GM19397 (cell line): ENCODE data around the gene SGSM2.
"Not testable (repeated sequence)": the region's sequence is repeated elsewhere in the genome, so short reads cannot be mapped to it uniquely, and the experiment has no call there.

Experiments
- ATAC-seq: cut with Tn5 transposase; IDR thresholded peaks from one replicate; pipeline ENCODE4 v1.9.1; 2021; ENCODE audit warnings: mild to moderate bottlenecking, moderate library complexity; ENCODE audit not compliant: unreplicated experiment

The SGSM2 gene

GRCh38 chr17:2336852-2337543 lies at the start of gene SGSM2:
SGSM2 (plus strand) TSS chr17:2337501; CDS start chr17:2337689, 188 bp downstream.
- peak; percentile 45 for ATAC-seq

GRCh38 chr17:2289878-2290478 lies 47.3 kb upstream of the SGSM2 start:
- no peak for ATAC-seq

GRCh38 chr17:2292100-2292499 lies 45.2 kb upstream of the SGSM2 start:
- no peak for ATAC-seq

DNA sequence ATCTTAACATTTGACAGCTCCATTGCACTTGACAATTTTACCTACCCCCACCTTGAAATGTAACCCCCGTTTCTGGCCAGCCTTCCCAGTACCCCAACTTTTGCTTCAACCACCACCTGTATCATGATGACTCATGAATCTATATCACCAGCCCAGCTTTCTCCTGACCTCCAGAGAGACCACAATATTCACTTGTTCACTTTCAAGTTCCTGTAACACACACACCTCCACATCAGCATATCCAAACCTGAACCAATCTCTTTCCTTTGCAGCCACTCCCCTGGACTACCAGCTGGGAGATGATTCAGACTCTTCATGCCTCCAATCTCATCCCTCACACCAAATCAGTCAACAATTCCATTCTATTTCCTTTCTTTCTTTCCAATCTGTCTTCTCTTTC lies 41.7 kb upstream of the SGSM2 start:
- no peak for ATAC-seq

- ATAC-seq: no peak
Measured at GRCh38 chr17:2297023-2297422, 40.3 kb upstream of the SGSM2 start.

DNA sequence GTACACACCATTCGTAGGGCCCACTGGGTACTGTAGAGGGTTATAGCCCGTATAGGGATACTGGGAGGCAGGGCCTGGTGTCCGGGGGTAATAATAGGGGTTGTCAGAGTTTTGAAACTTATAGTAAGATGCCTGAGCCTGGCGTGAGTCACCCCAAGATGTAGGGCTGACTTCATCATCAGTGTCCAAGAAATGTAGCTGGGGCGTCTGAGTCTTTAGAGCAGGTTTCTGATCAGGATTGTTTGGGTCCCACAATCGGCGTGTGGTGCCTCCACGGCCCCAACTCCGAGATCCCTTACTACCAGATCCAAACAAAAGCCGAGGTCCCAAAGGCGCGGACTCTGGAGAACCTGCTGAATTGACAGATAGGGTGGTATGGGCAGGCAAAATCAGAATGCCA lies 38.2 kb upstream of the SGSM2 start:
- ATAC-seq: no peak

DNA sequence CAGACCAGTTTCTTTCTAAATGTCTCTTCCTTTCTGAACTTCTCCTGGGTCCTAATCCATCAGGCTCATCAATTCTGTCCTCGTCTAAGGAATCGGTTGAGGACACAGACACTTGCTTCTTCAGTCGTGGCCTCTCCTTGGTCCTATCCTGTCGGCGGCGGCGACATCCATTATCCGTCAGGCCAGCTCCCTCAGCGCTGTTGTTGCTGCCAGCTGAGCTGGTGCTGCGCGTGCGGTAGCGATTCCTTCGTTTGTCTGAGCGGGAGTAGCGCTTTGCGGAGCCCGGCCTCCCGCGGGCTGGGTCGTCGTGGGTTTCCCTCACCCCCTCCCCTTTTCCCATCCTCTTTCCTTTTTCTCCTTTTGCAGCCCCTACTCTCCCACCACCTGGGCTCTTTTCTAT lies 37.5 kb upstream of the SGSM2 start:
- no peak for ATAC-seq

- peak; percentile 3 for ATAC-seq
Measured at GRCh38 chr17:2302778-2303203, 34.5 kb upstream of the SGSM2 start.

DNA sequence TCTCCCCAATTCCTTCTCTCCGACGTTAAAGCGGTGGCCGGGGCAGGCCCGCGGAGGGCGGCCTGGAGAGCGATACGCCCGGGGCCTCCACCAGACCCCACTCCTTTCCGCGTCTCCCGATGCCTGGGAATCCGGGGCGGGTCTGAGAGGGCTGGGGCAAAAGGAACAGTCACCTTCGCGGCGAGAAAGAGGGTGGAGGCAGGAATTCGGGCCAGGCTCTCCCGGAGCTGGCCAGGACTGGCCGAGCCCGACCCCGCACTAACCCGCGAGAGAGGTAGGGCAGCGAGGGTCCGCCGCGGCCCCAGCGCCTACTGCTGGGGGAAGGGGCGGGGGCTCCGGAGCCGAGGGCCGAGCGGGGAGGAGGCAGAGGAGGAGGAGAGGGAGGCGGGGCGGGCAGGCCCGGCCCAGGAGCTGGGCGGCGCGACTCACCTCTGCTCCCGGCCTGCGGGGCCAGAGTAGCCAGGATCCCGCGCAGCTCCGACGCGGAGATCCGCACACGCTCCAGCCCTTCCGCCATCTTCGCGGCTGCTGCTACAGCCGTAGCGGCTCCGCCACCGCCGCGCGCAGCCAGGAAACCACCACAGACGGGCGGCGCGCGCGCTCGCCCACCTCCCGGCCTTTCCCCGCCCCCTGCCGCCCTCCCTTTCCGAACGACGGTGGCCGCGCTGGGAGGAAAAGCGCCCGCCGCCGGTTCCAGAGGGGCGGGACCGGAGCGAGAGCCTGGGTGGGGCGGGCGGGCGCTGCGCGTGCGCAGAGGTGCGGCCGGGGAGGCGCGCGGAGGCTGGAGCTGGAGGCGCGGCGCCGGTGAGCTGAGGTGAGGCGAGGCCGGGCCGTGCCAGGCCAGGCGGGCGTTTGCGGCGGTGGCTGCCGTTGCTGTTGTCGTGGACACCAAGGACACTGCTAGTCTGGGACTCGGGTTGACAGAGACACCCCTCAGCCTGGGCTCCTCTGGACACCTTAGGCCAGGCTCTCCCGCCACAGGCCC lies 33.8 kb upstream of the SGSM2 start, which contains the start of the genes SMG6 and SRR:
Gene SMG6, minus strand, starts transcription at position 582 of the 985 bp plus-strand sequence. Its CDS starts 65 bp downstream, at position 517.
Gene SRR, plus strand, starts transcription at position 747 of the 985 bp plus-strand sequence. CDS start 11,611 bp downstream, outside the sequence.
- ATAC-seq: peak; percentile 86

- ATAC-seq: no peak
Measured at GRCh38 chr17:2304931-2305330, 32.4 kb upstream of the SGSM2 start.

GRCh38 chr17:2309338-2310154 lies 27.8 kb upstream of the SGSM2 start:
- ATAC-seq: no peak

DNA sequence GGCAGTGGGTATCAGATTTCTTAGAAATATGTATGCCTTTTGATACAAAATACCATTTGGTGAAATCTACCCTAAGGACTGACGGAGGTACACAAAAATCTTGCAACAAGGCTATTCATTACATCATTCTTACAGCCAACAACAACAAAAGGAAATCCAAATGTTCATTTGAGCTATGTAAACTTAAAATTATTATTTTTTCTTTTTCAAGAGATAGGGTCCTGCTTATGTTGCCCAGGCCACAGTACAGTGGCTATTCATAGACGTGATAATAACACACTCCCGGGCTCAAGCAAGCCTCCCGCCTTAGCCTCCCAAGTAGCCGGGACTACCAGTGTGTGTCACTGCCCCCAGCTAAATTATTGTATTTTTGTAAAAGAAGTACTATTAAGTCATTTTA lies 24.6 kb upstream of the SGSM2 start:
- no peak for ATAC-seq

GRCh38 chr17:2316916-2317205 lies 20.4 kb upstream of the SGSM2 start:
- not testable (repeated sequence) for ATAC-seq

- ATAC-seq: no peak
Measured at GRCh38 chr17:2317796-2318195, 19.5 kb upstream of the SGSM2 start.

- no peak for ATAC-seq
Measured at GRCh38 chr17:2319051-2319450, 18.2 kb upstream of the SGSM2 start.

- no peak for ATAC-seq
Measured at GRCh38 chr17:2321399-2321798, 15.9 kb upstream of the SGSM2 start.

- no peak for ATAC-seq
Measured at GRCh38 chr17:2323629-2324314, 13.5 kb upstream of the SGSM2 start.

DNA sequence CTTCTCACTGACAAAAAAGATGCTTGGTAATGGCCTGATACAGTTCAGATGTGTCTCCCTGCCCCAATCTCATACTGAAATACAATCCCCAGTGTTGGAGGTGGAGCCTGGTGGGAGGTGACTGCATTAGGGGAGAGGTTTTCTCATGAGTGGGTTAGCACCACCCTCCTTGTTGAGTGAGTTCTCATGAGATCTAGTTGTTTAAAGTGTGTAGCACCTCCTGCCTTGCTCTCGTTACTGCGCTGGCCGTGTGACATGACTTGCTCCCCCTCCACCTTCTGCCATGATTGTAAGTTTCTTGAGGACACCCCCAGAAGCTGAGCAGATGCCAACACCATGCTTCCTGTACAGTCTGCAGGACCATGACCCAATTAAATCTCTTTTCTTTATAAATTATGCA lies 6.0 kb upstream of the SGSM2 start:
- no peak for ATAC-seq

DNA sequence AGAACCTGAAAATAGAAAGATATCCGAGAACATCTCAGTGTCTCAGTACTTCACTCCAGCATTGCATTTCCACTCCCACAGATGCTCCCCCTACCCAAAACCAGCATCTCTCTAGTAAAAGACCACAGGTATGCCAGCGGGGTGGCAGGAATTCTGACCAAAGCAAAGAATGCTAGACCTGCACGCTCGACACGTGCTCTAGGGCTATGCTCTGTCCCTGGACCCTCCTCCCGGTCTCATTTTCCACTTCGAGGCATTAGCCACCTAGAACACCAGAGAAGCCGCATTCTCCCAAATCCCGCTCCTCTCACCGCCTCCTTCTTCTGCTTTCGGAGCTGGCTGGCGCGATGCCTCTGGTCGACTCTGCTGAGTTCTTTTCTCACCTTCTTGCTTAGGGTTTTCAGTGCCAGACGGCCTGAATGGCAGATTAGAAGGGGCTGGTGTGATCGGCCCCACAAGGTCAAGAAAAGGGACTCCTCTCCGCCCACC lies 1.5 kb upstream of the SGSM2 start:
- no peak for ATAC-seq
